H9 (cell line): ENCODE measurements around the gene BLTP3B. TPM values are rescaled to one million over a fixed set of nuclear protein-coding genes. Genes with fewer than 3 reads are reported as not detected.

Experiments used
- DNase-seq: peaks from one replicate; pipeline ENCODE4 v3.0.0-alpha.2; 2017
- H2AFZ ChIP-seq: one replicate; pipeline ENCODE4 v1.6.1; 2013; ENCODE audit warnings: mild to moderate bottlenecking, low read length, control low read depth, moderate library complexity
- H2AK5ac ChIP-seq: 2 replicates; pipeline ENCODE4 v1.6.1; 2013; ENCODE audit warnings: low read length, control low read depth, mixed read lengths; ENCODE audit not compliant: insufficient read length
- H2BK120ac ChIP-seq: one replicate; pipeline ENCODE4 v1.6.1; 2013; ENCODE audit warnings: low read depth, mild to moderate bottlenecking, low read length, control low read depth, inconsistent platforms; ENCODE audit not compliant: poor library complexity, severe bottlenecking
- H2BK12ac ChIP-seq: 2 replicates; pipeline ENCODE4 v1.6.1; 2013; ENCODE audit warnings: low read length, control low read depth, mixed read lengths, low read depth; ENCODE audit not compliant: insufficient read length
- H2BK15ac ChIP-seq: 2 replicates; pipeline ENCODE4 v1.6.1; 2013; ENCODE audit warnings: low read depth, low read length, control low read depth
- H2BK20ac ChIP-seq: one replicate; pipeline ENCODE4 v1.6.1; 2013; ENCODE audit warnings: low read depth, mild to moderate bottlenecking, low read length, control low read depth, inconsistent platforms; ENCODE audit not compliant: poor library complexity, severe bottlenecking
- H2BK5ac ChIP-seq: 2 replicates; pipeline ENCODE4 v1.6.1; 2013; ENCODE audit warnings: low read length, control low read depth, mixed read lengths; ENCODE audit not compliant: insufficient read length
- H3K14ac ChIP-seq: 2 replicates; pipeline ENCODE4 v1.6.1; 2013; ENCODE audit warnings: low read length, control low read depth; ENCODE audit not compliant: insufficient read depth
- H3K18ac ChIP-seq: 2 replicates; pipeline ENCODE4 v1.6.1; 2013; ENCODE audit warnings: low read depth, mild to moderate bottlenecking, mixed read lengths, low read length, control low read depth; ENCODE audit not compliant: insufficient read length
- H3K23ac ChIP-seq: 2 replicates; pipeline ENCODE4 v1.6.1; 2013; ENCODE audit warnings: low read length, control low read depth, mixed read lengths, low read depth; ENCODE audit not compliant: insufficient read length
- H3K23me2 ChIP-seq: 2 replicates; pipeline ENCODE4 v1.6.1; 2013; ENCODE audit warnings: low read depth, mild to moderate bottlenecking, mixed read lengths, low read length, control low read depth; ENCODE audit not compliant: insufficient read length, poor library complexity, severe bottlenecking
- H3K27ac ChIP-seq: 2 replicates; pipeline ENCODE4 v1.5.1; 2013; ENCODE audit warnings: low read length, control low read depth, mixed read lengths, low read depth; ENCODE audit not compliant: insufficient read length
- H3K27me3 ChIP-seq: 2 replicates; pipeline ENCODE4 v1.6.1; 2013; ENCODE audit warnings: low read length, control low read depth, inconsistent platforms; ENCODE audit not compliant: insufficient read depth
- H3K4ac ChIP-seq: 2 replicates; pipeline ENCODE4 v1.6.1; 2013; ENCODE audit warnings: low read depth, mild to moderate bottlenecking, control low read depth, inconsistent platforms, low read length, moderate library complexity
- H3K4me1 ChIP-seq: 2 replicates; pipeline ENCODE4 v1.6.1; 2013; ENCODE audit warnings: low read length, control low read depth, inconsistent platforms; ENCODE audit not compliant: insufficient read depth
- H3K4me2 ChIP-seq: 2 replicates; pipeline ENCODE4 v1.6.1; 2013; ENCODE audit warnings: low read length, control low read depth, mixed read lengths; ENCODE audit not compliant: insufficient read length, insufficient read depth
- H3K56ac ChIP-seq: 2 replicates; pipeline ENCODE4 v1.6.1; 2013; ENCODE audit warnings: low read depth, mild to moderate bottlenecking, mixed read lengths, low read length, control low read depth; ENCODE audit not compliant: insufficient read length
- H3K79me1 ChIP-seq: 2 replicates; pipeline ENCODE4 v1.6.1; 2013; ENCODE audit warnings: low read depth, mild to moderate bottlenecking, moderate library complexity, low read length, control low read depth, inconsistent platforms; ENCODE audit not compliant: insufficient read depth, poor library complexity, severe bottlenecking
- H3K79me2 ChIP-seq: 2 replicates; pipeline ENCODE4 v1.6.1; 2013; ENCODE audit warnings: low read length, control low read depth, inconsistent platforms; ENCODE audit not compliant: insufficient read depth
- H3K9ac ChIP-seq: 2 replicates; pipeline ENCODE4 v1.6.1; 2013; ENCODE audit warnings: low read length, control low read depth, mixed read lengths; ENCODE audit not compliant: insufficient read length; ENCODE audit errors: extremely low read depth
- H3K9me3 ChIP-seq: one replicate; pipeline ENCODE4 v1.6.1; 2013; ENCODE audit warnings: low read depth, low read length, inconsistent platforms; ENCODE audit not compliant: control insufficient read depth
- H3T11ph ChIP-seq: one replicate; pipeline ENCODE4 v1.6.1; 2013; ENCODE audit warnings: mild to moderate bottlenecking, low read length, control low read depth, inconsistent platforms
- H4K20me1 ChIP-seq: one replicate; pipeline ENCODE4 v1.6.1; 2013; ENCODE audit not compliant: control insufficient read depth, insufficient read length, insufficient read depth
- H4K5ac ChIP-seq: 2 replicates; pipeline ENCODE4 v1.6.1; 2013; ENCODE audit warnings: low read depth, mild to moderate bottlenecking, mixed read lengths, low read length, control low read depth; ENCODE audit not compliant: insufficient read length
- H4K8ac ChIP-seq: replicated peaks from 2 replicates; pipeline ENCODE4 v1.6.1; 2013; ENCODE audit warnings: low read length, control low read depth, mixed read lengths, low read depth; ENCODE audit not compliant: insufficient read length
- H4K91ac ChIP-seq: 2 replicates; pipeline ENCODE4 v1.6.1; 2013; ENCODE audit warnings: low read depth, mild to moderate bottlenecking, moderate library complexity, mixed read lengths, low read length, control low read depth; ENCODE audit not compliant: insufficient read length
- H3K27ac Mint-ChIP-seq, 3 experiments: 2 replicates in 2 of 3; 3 replicates in 1 of 3; pipeline ENCODE4 v1.8.0; 2020 to 2021; ENCODE audit warnings: mixed read lengths in 3 of 3, mild to moderate bottlenecking in 1 of 3, moderate library complexity in 1 of 3
- H3K27me3 Mint-ChIP-seq: 2 replicates; pipeline ENCODE4 v1.8.0; 2021; ENCODE audit warnings: low read depth, mild to moderate bottlenecking, moderate library complexity, mixed read lengths
- H3K36me3 Mint-ChIP-seq, 3 experiments: 2 replicates in 2 of 3; 3 replicates in 1 of 3; pipeline ENCODE4 v1.8.0; 2020 to 2021; ENCODE audit warnings: low read depth in 3 of 3, mixed read lengths in 3 of 3; ENCODE audit not compliant: insufficient read depth in 1 of 3
- H3K4me1 Mint-ChIP-seq, 2 experiments: 2 replicates each; pipeline ENCODE4 v1.8.0; 2020; ENCODE audit warnings: mixed read lengths in 2 of 2
- H3K4me3 Mint-ChIP-seq, 2 experiments: 2 replicates in 1 of 2; 3 replicates in 1 of 2; pipeline ENCODE4 v1.8.0; 2020 to 2021; ENCODE audit warnings: mild to moderate bottlenecking in 2 of 2, mixed read lengths in 2 of 2, moderate library complexity in 1 of 2
- H3K9me3 Mint-ChIP-seq, 2 experiments: 2 replicates in 1 of 2; 3 replicates in 1 of 2; pipeline ENCODE4 v1.8.0; 2020; ENCODE audit warnings: mild to moderate bottlenecking in 2 of 2, mixed read lengths in 2 of 2, moderate library complexity in 1 of 2
- CTCF ChIP-seq: fragments of 200-600 bp; sonication (generic); conservative IDR thresholded peaks from 3 replicates; pipeline ENCODE4 v1.8.0; 2021; ENCODE audit warnings: antibody characterized with exemption, mild to moderate bottlenecking
- WGBS: extraction: QIAGEN DNeasy Blood & Tissue Kit; methylation state at CpG from one replicate; pipeline ENCODE4 v1.1.7; 2013; ENCODE audit warnings: missing lambda C conversion rate, low lambda C conversion rate, mixed read lengths; ENCODE audit not compliant: insufficient read length; ENCODE audit errors: extremely low coverage; 5-methylcytosine and 5-hydroxymethylcytosine counted together
- total RNA-seq: library from RNA; stranded (reverse); gene quantifications from 2 replicates; pipeline ENCODE4 v1.2.1, GENCODE V29; 2021

Gene BLTP3B
- total RNA-seq, 1 experiment from 2014 or later = 20.7 TPM

- no peak overlapping the region for H3T11ph ChIP-seq
- H3K4me1 Mint-ChIP-seq = peaks cover 30 to 33% of the 10 kb centered on the region in 2 experiments
- H2AK5ac ChIP-seq = no peak overlapping the region
- no peak overlapping the region for H3K18ac ChIP-seq
- H3K9me3 Mint-ChIP-seq = peaks cover 2 to 8% of the 10 kb centered on the region in 2 experiments; a peak in 4 of 5 replicates
- H3K27ac Mint-ChIP-seq = peak overlapping the region in 1 of 3 experiments; percentile 44; a peak in 1 of 7 replicates
- WGBS = no CpG with 5 or more reads among the region's 4 CpGs
- no peak overlapping the region for H3K23ac ChIP-seq
- H3K9me3 ChIP-seq = no peaks in the 10 kb centered on the region
- H2AFZ ChIP-seq = no peak overlapping the region
- H3K4me1 ChIP-seq = no peaks in the 10 kb centered on the region
- H3K36me3 Mint-ChIP-seq = peaks cover 22 to 45% (median 37%) of the 10 kb centered on the region in 3 experiments
- no peaks in the 10 kb centered on the region for H3K27me3 Mint-ChIP-seq
- no peak overlapping the region for H4K91ac ChIP-seq
- no peak overlapping the region for H2BK20ac ChIP-seq
- no peak overlapping the region for H3K14ac ChIP-seq
- no peak for DNase-seq
- H3K79me2 ChIP-seq = no peaks in the 10 kb centered on the region; the same call in 1 of the 2 replicates
- no peak overlapping the region for H3K27ac ChIP-seq
- H4K8ac ChIP-seq = no peak overlapping the region
- H3K79me1 ChIP-seq = no peaks in the 10 kb centered on the region
- no peaks in the 10 kb centered on the region for H3K27me3 ChIP-seq
- H4K5ac ChIP-seq = no peak overlapping the region
- no peak for TF ChIP-seq CTCF
- no peak overlapping the region for H3K9ac ChIP-seq
- no peak overlapping the region for H3K56ac ChIP-seq
- H4K20me1 ChIP-seq = no peaks in the 10 kb centered on the region
- no peak overlapping the region for H3K4me3 Mint-ChIP-seq
- no peak overlapping the region for H3K4ac ChIP-seq
- no peak overlapping the region for H2BK120ac ChIP-seq
- H2BK5ac ChIP-seq = no peak overlapping the region
- no peaks in the 10 kb centered on the region for H3K23me2 ChIP-seq
- H2BK12ac ChIP-seq = no peak overlapping the region
- H2BK15ac ChIP-seq = no peak overlapping the region
- no peak overlapping the region for H3K4me2 ChIP-seq
These were observed 25.9 kb upstream of the BLTP3B start for GRCh38 chr12:100168562-100168961.
